GM12891 (cell line): ENCODE results near the gene GASK1A.

Experiments
- PAX5 ChIP-seq: IDR thresholded peaks from 2 replicates; pipeline ENCODE4 v1.6.1; 2011; ENCODE audit warnings: low read length, moderate library complexity, mild to moderate bottlenecking; ENCODE audit not compliant: insufficient read depth, severe bottlenecking
- POLR2A ChIP-seq: IDR thresholded peaks from 2 replicates; pipeline ENCODE4 v1.6.1; 2011; ENCODE audit warnings: low read depth, low read length, control low read depth
- POLR2AphosphoS5 ChIP-seq: IDR thresholded peaks from 2 replicates; pipeline ENCODE4 v1.6.1; 2011; ENCODE audit warnings: low read depth, low read length, control low read depth
- POU2F2 ChIP-seq: IDR thresholded peaks from 2 replicates; pipeline ENCODE4 v1.6.1; 2011; ENCODE audit warnings: low read depth, mild to moderate bottlenecking, control low read depth, low read length, moderate library complexity
- SPI1 ChIP-seq: IDR thresholded peaks from 2 replicates; pipeline ENCODE4 v1.6.1; 2011; ENCODE audit warnings: low read depth, low read length, control low read depth
- TAF1 ChIP-seq: IDR thresholded peaks from 2 replicates; pipeline ENCODE4 v1.6.1; 2011; ENCODE audit warnings: low read depth, low read length, control low read depth

DNA sequence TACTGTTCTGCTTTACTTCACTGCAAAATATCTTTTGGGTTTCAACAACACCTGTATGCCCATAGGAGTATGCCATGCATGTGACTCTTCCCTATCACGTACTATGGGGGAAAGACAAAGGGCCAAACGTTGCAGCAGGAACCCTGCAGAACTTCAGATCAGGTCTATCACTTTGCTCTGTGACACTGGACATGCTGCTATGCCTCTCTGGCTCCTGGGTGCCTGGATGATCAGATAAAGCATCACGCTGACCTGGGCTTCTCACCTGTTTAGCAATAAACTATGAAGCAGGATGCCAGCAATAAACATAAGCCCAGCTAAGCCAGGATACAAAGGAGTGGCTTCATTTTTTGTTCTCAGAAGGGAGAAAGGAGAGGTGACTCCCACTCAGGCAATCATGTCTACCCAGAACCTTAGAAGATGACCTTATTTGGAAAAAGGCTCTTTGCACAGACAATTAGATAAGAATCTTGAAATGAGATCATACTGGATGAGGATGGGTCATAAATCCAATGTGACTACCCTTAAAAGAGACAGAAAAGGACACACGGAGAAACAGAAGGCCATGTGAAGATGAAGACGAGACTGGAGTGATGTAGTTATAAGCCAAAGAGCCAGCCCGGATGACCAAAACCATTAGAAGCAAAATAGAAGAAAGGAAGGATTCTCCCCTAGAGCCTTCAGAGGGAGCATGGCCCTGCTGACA is 107.5 kb downstream of the GASK1A start:
- TF ChIP-seq TAF1, result no peak
- no peak for TF ChIP-seq POLR2AphosphoS5
- TF ChIP-seq POLR2A, result no peak
- no peak for TF ChIP-seq POU2F2
- TF ChIP-seq PAX5, result no peak
- no peak for TF ChIP-seq SPI1
